Activated naive CD8-positive, alpha-beta T cell treated with anti-CD3 and anti-CD28 coated beads, Interleukin-2, amount 10 ng/mL, durations not matched to agents 7 days and 5 days (primary cell): ENCODE results near the gene RMND1. TPM values are rescaled to one million over a fixed set of nuclear protein-coding genes. Genes with fewer than 3 reads are reported as not detected.

Source experiments
- ATAC-seq: fragments of 150-1000 bp; cut with Tn5 transposase; one replicate; pipeline ENCODE4 v1.10.0; 2021; ENCODE audit warnings: low read depth, moderate library complexity
- POLR2A ChIA-PET: fragments of 350-600 bp; sonication (Branson Sonifier 250); formaldehyde crosslinking; loops from one replicate; lab custom pipeline; 2021; ENCODE audit warnings: antibody characterized with exemption; lab: Charles Lee
- DNase-seq: peaks from one replicate; pipeline ENCODE4 v3.0.0; 2021
- H3K27ac Mint-ChIP-seq: one replicate; pipeline ENCODE4 v1.8.0; 2022; ENCODE audit warnings: mild to moderate bottlenecking, mixed read lengths
- H3K27me3 Mint-ChIP-seq: one replicate; pipeline ENCODE4 v1.8.0; 2022; ENCODE audit warnings: mild to moderate bottlenecking, moderate library complexity, mixed read lengths
- H3K36me3 Mint-ChIP-seq: one replicate; pipeline ENCODE4 v1.8.0; 2021; ENCODE audit warnings: mild to moderate bottlenecking, mixed read lengths
- H3K4me1 Mint-ChIP-seq: one replicate; pipeline ENCODE4 v1.8.0; 2021; ENCODE audit warnings: mixed read lengths
- H3K4me3 Mint-ChIP-seq: one replicate; pipeline ENCODE4 v1.8.0; 2022; ENCODE audit warnings: mild to moderate bottlenecking, moderate library complexity, mixed read lengths
- H3K9me3 Mint-ChIP-seq: one replicate; pipeline ENCODE4 v1.8.0; 2021; ENCODE audit warnings: mixed read lengths
- total RNA-seq, 2 experiments: library from RNA; stranded (reverse); gene quantifications; one replicate each; pipeline ENCODE4 v1.2.3, GENCODE V29; 2021

The RMND1 gene
- 10 to 100 TPM; 20.6 to 22.0 TPM for total RNA-seq

GRCh38 chr6:151451950-151452749, at the start of gene RMND1:
TSS of gene RMND1 (minus strand) at chr6:151452126. CDS start at chr6:151445811, 6,315 bp downstream.
- peaks cover 21% of the 10 kb centered on the region for H3K4me1 Mint-ChIP-seq
- H3K27me3 Mint-ChIP-seq: no peaks in the 10 kb centered on the region
- H3K4me3 Mint-ChIP-seq: peak within 1 kb of the TSS; percentile 95
- peak within 1 kb of the TSS; percentile 92 for H3K27ac Mint-ChIP-seq
- peak; percentile 98 for ATAC-seq
- peak; percentile 98 for DNase-seq
- no peaks in the 10 kb centered on the region for H3K9me3 Mint-ChIP-seq
- POLR2A ChIA-PET: interaction anchor here (0.6 to 2.9 kb wide), 10 partner anchors 12 to 732 kb away, joined by 3 to 29 read pairs (median 4); partner anchors contain the start of genes MTHFD1L and ZBTB2
- peaks cover 6% of the 10 kb centered on the region for H3K36me3 Mint-ChIP-seq

GRCh38 chr6:151499551-151499950, 47.6 kb upstream of the RMND1 start:
- Mint-ChIP-seq H3K27me3 (peaks cover 39% of the 10 kb centered on the region), H3K36me3 (peaks cover 2% of the 10 kb centered on the region), H3K4me1 (peaks cover 16% of the 10 kb centered on the region), H3K4me3 (no peak overlapping the region), H3K27ac (no peak overlapping the region), H3K9me3 (no peaks in the 10 kb centered on the region)
- ATAC-seq (no peak), DNase-seq (no peak)
- POLR2A ChIA-PET: no interaction called here

- POLR2A ChIA-PET: interaction anchor here (0.7 kb wide), 1 partner anchor 8 kb away, joined by 6 read pairs; no protein-coding TSS in a partner anchor
- H3K4me1 Mint-ChIP-seq: peaks cover 17% of the 10 kb centered on the region
- no peak for DNase-seq
- H3K27me3 Mint-ChIP-seq: peaks cover 44% of the 10 kb centered on the region
- H3K4me3 Mint-ChIP-seq: no peak overlapping the region
- H3K9me3 Mint-ChIP-seq: no peaks in the 10 kb centered on the region
- no peak overlapping the region for H3K27ac Mint-ChIP-seq
- H3K36me3 Mint-ChIP-seq: peaks cover 2% of the 10 kb centered on the region
- peak; percentile 37 for ATAC-seq
Observed at GRCh38 chr6:151498327-151498726, 46.4 kb upstream of the RMND1 start.

GRCh38 chr6:151497905-151498304, 46.0 kb upstream of the RMND1 start:
- H3K4me3 Mint-ChIP-seq: no peak overlapping the region
- peaks cover 46% of the 10 kb centered on the region for H3K27me3 Mint-ChIP-seq
- DNase-seq (no peak), ATAC-seq (no peak)
- H3K27ac Mint-ChIP-seq: no peak overlapping the region
- POLR2A ChIA-PET: interaction anchor here (0.7 kb wide), 1 partner anchor 9 kb away, joined by 6 read pairs; no protein-coding TSS in a partner anchor
- peaks cover 17% of the 10 kb centered on the region for H3K4me1 Mint-ChIP-seq
- peaks cover 2% of the 10 kb centered on the region for H3K36me3 Mint-ChIP-seq
- no peaks in the 10 kb centered on the region for H3K9me3 Mint-ChIP-seq

- ATAC-seq (no peak), DNase-seq (no peak)
- Mint-ChIP-seq H3K27me3 (peaks cover 48% of the 10 kb centered on the region), H3K4me3 (peak overlapping the region; percentile 23), H3K36me3 (peaks cover 2% of the 10 kb centered on the region), H3K4me1 (peaks cover 17% of the 10 kb centered on the region), H3K27ac (no peak overlapping the region), H3K9me3 (no peaks in the 10 kb centered on the region)
- POLR2A ChIA-PET: no interaction called here
Observed at GRCh38 chr6:151495380-151495779, 43.5 kb upstream of the RMND1 start.

GRCh38 chr6:151494936-151495320, 43.0 kb upstream of the RMND1 start:
- DNase-seq: no peak
- ATAC-seq: no peak
- Mint-ChIP-seq H3K27ac (no peak overlapping the region), H3K4me3 (peak overlapping the region; percentile 75), H3K27me3 (peaks cover 45% of the 10 kb centered on the region), H3K4me1 (peaks cover 14% of the 10 kb centered on the region), H3K9me3 (no peaks in the 10 kb centered on the region), H3K36me3 (no peaks in the 10 kb centered on the region)
- POLR2A ChIA-PET: no interaction called here

- peak overlapping the region; percentile 75 for H3K4me3 Mint-ChIP-seq
Observed at GRCh38 chr6:151494235-151494935, 42.5 kb upstream of the RMND1 start.

GRCh38 chr6:151493804-151494234, 41.9 kb upstream of the RMND1 start, which contains the start of gene CCDC170:
TSS of gene CCDC170 (plus strand) at chr6:151494017. CDS start at chr6:151494129, 112 bp downstream.
- ATAC-seq (peak; percentile 55), DNase-seq (peak; percentile 57)
- Mint-ChIP-seq H3K4me3 (peak within 1 kb of the TSS; percentile 75), H3K27me3 (peaks cover 46% of the 10 kb centered on the region), H3K4me1 (peaks cover 12% of the 10 kb centered on the region), H3K36me3 (no peaks in the 10 kb centered on the region), H3K27ac (no peak within 1 kb of the TSS), H3K9me3 (no peaks in the 10 kb centered on the region)
- POLR2A ChIA-PET: no interaction called here

More at GRCh38 chr6:151494235-151494935, 42.5 kb upstream of the RMND1 start:
- DNase-seq (peak; percentile 45), ATAC-seq (peak; percentile 61)
- POLR2A ChIA-PET: no interaction called here
- Mint-ChIP-seq H3K36me3 (no peaks in the 10 kb centered on the region), H3K27ac (no peak overlapping the region), H3K27me3 (peaks cover 45% of the 10 kb centered on the region), H3K9me3 (no peaks in the 10 kb centered on the region), H3K4me1 (peaks cover 12% of the 10 kb centered on the region)

- Mint-ChIP-seq H3K27ac (no peak overlapping the region), H3K9me3 (no peaks in the 10 kb centered on the region), H3K27me3 (peaks cover 50% of the 10 kb centered on the region), H3K36me3 (no peaks in the 10 kb centered on the region), H3K4me3 (peak overlapping the region; percentile 59), H3K4me1 (peaks cover 7% of the 10 kb centered on the region)
- ATAC-seq (peak; percentile 7), DNase-seq (no peak)
- POLR2A ChIA-PET: no interaction called here
Observed at GRCh38 chr6:151493161-151493803, 41.4 kb upstream of the RMND1 start.

GRCh38 chr6:151490996-151491395, 39.1 kb upstream of the RMND1 start:
- no peak for ATAC-seq
- DNase-seq: no peak
- Mint-ChIP-seq H3K4me1 (peaks cover 4% of the 10 kb centered on the region), H3K27me3 (peaks cover 51% of the 10 kb centered on the region), H3K9me3 (no peaks in the 10 kb centered on the region), H3K36me3 (no peaks in the 10 kb centered on the region), H3K27ac (no peak overlapping the region), H3K4me3 (no peak overlapping the region)
- POLR2A ChIA-PET: no interaction called here

- no peak overlapping the region for H3K4me3 Mint-ChIP-seq
- no peak overlapping the region for H3K27ac Mint-ChIP-seq
- POLR2A ChIA-PET: no interaction called here
- no peak for DNase-seq
- H3K36me3 Mint-ChIP-seq: no peaks in the 10 kb centered on the region
- H3K9me3 Mint-ChIP-seq: no peaks in the 10 kb centered on the region
- H3K4me1 Mint-ChIP-seq: peaks cover 3% of the 10 kb centered on the region
- peaks cover 29% of the 10 kb centered on the region for H3K27me3 Mint-ChIP-seq
- ATAC-seq: no peak
Observed at GRCh38 chr6:151488226-151488625, 36.3 kb upstream of the RMND1 start.

- POLR2A ChIA-PET: no interaction called here
- DNase-seq (no peak), ATAC-seq (no peak)
- peaks cover 11% of the 10 kb centered on the region for H3K27me3 Mint-ChIP-seq
- no peaks in the 10 kb centered on the region for H3K36me3 Mint-ChIP-seq
- no peak overlapping the region for H3K27ac Mint-ChIP-seq
- H3K4me3 Mint-ChIP-seq: no peak overlapping the region
- H3K4me1 Mint-ChIP-seq: peaks cover 11% of the 10 kb centered on the region
- H3K9me3 Mint-ChIP-seq: no peaks in the 10 kb centered on the region
Observed at GRCh38 chr6:151483994-151484393, 32.1 kb upstream of the RMND1 start.

GRCh38 chr6:151482290-151482689, 30.4 kb upstream of the RMND1 start:
- DNase-seq (no peak), ATAC-seq (no peak)
- Mint-ChIP-seq H3K9me3 (no peaks in the 10 kb centered on the region), H3K27me3 (no peaks in the 10 kb centered on the region), H3K36me3 (no peaks in the 10 kb centered on the region), H3K4me3 (peak overlapping the region; percentile 79), H3K27ac (peak overlapping the region; percentile 86), H3K4me1 (peaks cover 11% of the 10 kb centered on the region)
- POLR2A ChIA-PET: no interaction called here
